Omental fat pad (tissue), 4 donors: ENCODE data around the gene INHBC. TPM values are rescaled to one million over a fixed set of nuclear protein-coding genes. Genes with fewer than 3 reads are reported as not detected.

Source experiments
- ATAC-seq: fragments of 150-250 bp; one replicate; pipeline ENCODE4 v1.9.1; 2016; ENCODE audit warnings: mild to moderate bottlenecking, moderate library complexity; ENCODE audit not compliant: low FRiP score
- DNase-seq: peaks from one replicate; pipeline ENCODE4 v3.0.0-alpha.2; 2019; ENCODE audit warnings: low spot score
- CTCF ChIP-seq, 3 donors: fragments of 450-650 bp; IDR thresholded peaks; one replicate each; pipeline ENCODE4 v1.5.1; 2016 to 2017; ENCODE audit warnings: antibody characterized with exemption in 3 of 3, mild to moderate bottlenecking in 3 of 3, moderate library complexity in 2 of 3
- total RNA-seq, 4 donors: library from RNA; depleted of rRNA; stranded (reverse); fragments of >200 nt; gene quantifications; one replicate each; pipeline ENCODE4 v1.1.0, GENCODE V29; 2016

Gene INHBC
- total RNA-seq, 4 donors from 2014 or later = not detected

- TF ChIP-seq CTCF (IDR thresholded peaks at IDR 0.05) = no peak
- no peak for ATAC-seq
- DNase-seq = no peak
These were observed 34.9 kb downstream of the INHBC start for GRCh38 chr12:57469296-57470164.

GRCh38 chr12:57470286-57470969, 35.8 kb downstream of the INHBC start:
- ATAC-seq (no peak), DNase-seq (no peak)
- no peak for TF ChIP-seq CTCF (IDR thresholded peaks at IDR 0.05)

GRCh38 chr12:57470970-57471656, 36.5 kb downstream of the INHBC start:
- DNase-seq (no peak), ATAC-seq (no peak)
- TF ChIP-seq CTCF (IDR thresholded peaks at IDR 0.05) = no peak

- no peak for TF ChIP-seq CTCF (IDR thresholded peaks at IDR 0.05)
- no peak for DNase-seq
- no peak for ATAC-seq
These were observed 37.1 kb downstream of the INHBC start for GRCh38 chr12:57471661-57472060.

- ATAC-seq = no peak
- no peak for TF ChIP-seq CTCF (IDR thresholded peaks at IDR 0.05)
These were observed 37.8 kb downstream of the INHBC start for GRCh38 chr12:57472391-57472790.

GRCh38 chr12:57473392-57473791, 38.8 kb downstream of the INHBC start:
- TF ChIP-seq CTCF (IDR thresholded peaks at IDR 0.05) = no peak
- no peak for ATAC-seq
- DNase-seq = no peak

More at GRCh38 chr12:57472391-57472790, 37.8 kb downstream of the INHBC start:
- DNase-seq = no peak
